ENCODE results near the gene ANKFN1. TPM values are rescaled to one million over a fixed set of nuclear protein-coding genes. Genes with fewer than 3 reads are reported as not detected.
A peak's percentile ranks its signal among the peaks of the same experiment; 100 is the strongest.

ANKFN1 gene
- total and polyA plus RNA-seq, 7 donors, result 0.12 to 0.55 (median 0.26) TPM; not detected in 3

GRCh38 chr17:56475116-56475515 lies 321.8 kb downstream of the ANKFN1 start:
- 88 to 92% methylated on average over 1 of the region's 1 CpG for WGBS, 2 donors
- no peak for TF ChIP-seq POLR2A (IDR thresholded peaks at IDR 0.05)
- no peak for DNase-seq
- intact Hi-C loops (cut with DNase I), result loop anchor here (5.0 kb wide), 1 partner anchor 628 kb away; no protein-coding TSS in a partner anchor
- Histone ChIP-seq H3K36me3 (no peaks in the 10 kb centered on the region), H3K27me3 (no peaks in the 10 kb centered on the region), H3K9me3 (no peaks in the 10 kb centered on the region), H3K4me3 (no peak overlapping the region), H3K27ac (no peak overlapping the region), H3K4me1 (peaks cover 0 to 3% (median 0%) of the 10 kb centered on the region in 4 donors)

- TF ChIP-seq CTCF (IDR thresholded peaks at IDR 0.05) (peak in 2 of 4 experiments; percentile 14 to 33), EP300 (IDR thresholded peaks at IDR 0.05) (no peak), POLR2A (IDR thresholded peaks at IDR 0.05) (no peak), POLR2AphosphoS5 (IDR thresholded peaks at IDR 0.05) (no peak)
- Histone ChIP-seq H3K4me3 (no peak overlapping the region), H3K36me3 (no peaks in the 10 kb centered on the region), H3K9me3 (no peaks in the 10 kb centered on the region), H3K27me3 (no peaks in the 10 kb centered on the region), H3K27ac (no peak overlapping the region), H3K4me1 (peaks cover 0 to 9% (median 1%) of the 10 kb centered on the region in 4 donors)
- WGBS, 2 donors, result 60 to 68% methylated on average over 7 of the region's 7 CpGs
- intact Hi-C loops (cut with DNase I), result loop anchor here (5.0 kb wide), 1 partner anchor 632 kb away; no protein-coding TSS in a partner anchor
- DNase-seq, result no peak
These were observed 325.7 kb downstream of the ANKFN1 start for GRCh38 chr17:56478836-56479447.

GRCh38 chr17:56480501-56480900 lies 327.2 kb downstream of the ANKFN1 start:
- Histone ChIP-seq H3K9me3 (no peaks in the 10 kb centered on the region), H3K27ac (no peak overlapping the region), H3K27me3 (no peaks in the 10 kb centered on the region), H3K4me1 (peaks cover 0 to 9% (median 1%) of the 10 kb centered on the region in 4 donors), H3K4me3 (no peak overlapping the region), H3K36me3 (no peaks in the 10 kb centered on the region)
- 48 to 74% methylated on average over 1 of the region's 1 CpG for WGBS, 2 donors
- no peak for DNase-seq
- no peak for TF ChIP-seq CTCF (IDR thresholded peaks at IDR 0.05)
- intact Hi-C loops (cut with DNase I), result no loop called here

- no peaks in the 10 kb centered on the region for H3K9me3 ChIP-seq
- H3K27ac ChIP-seq, result no peak overlapping the region
- no peak for DNase-seq
- H3K27me3 ChIP-seq, result no peaks in the 10 kb centered on the region
- 59 to 76% methylated on average over 5 of the region's 5 CpGs for WGBS, 2 donors
- H3K36me3 ChIP-seq, result no peaks in the 10 kb centered on the region
- H3K4me3 ChIP-seq, result no peak overlapping the region
- TF ChIP-seq EP300 (IDR thresholded peaks at IDR 0.05) (no peak), POLR2A (IDR thresholded peaks at IDR 0.05) (no peak), POLR2AphosphoS5 (IDR thresholded peaks at IDR 0.05) (no peak), CTCF (IDR thresholded peaks at IDR 0.05) (no peak)
- H3K4me1 ChIP-seq, result peaks cover 0 to 9% (median 1%) of the 10 kb centered on the region in 4 donors
- intact Hi-C loops (cut with DNase I), result no loop called here
These were observed 328.4 kb downstream of the ANKFN1 start for GRCh38 chr17:56481659-56482058.

- H3K36me3 ChIP-seq, result no peaks in the 10 kb centered on the region
- intact Hi-C loops (cut with DNase I), result no loop called here
- H3K27ac ChIP-seq, result no peak overlapping the region
- H3K27me3 ChIP-seq, result no peaks in the 10 kb centered on the region
- no peak for DNase-seq
- TF ChIP-seq CTCF (IDR thresholded peaks at IDR 0.05) (no peak), EP300 (IDR thresholded peaks at IDR 0.05) (no peak), POLR2A (IDR thresholded peaks at IDR 0.05) (no peak), POLR2AphosphoS5 (IDR thresholded peaks at IDR 0.05) (no peak)
- 77 to 83% methylated on average over 6 of the region's 6 CpGs for WGBS, 2 donors
- no peaks in the 10 kb centered on the region for H3K9me3 ChIP-seq
- H3K4me3 ChIP-seq, result no peak overlapping the region
- peaks cover 0 to 9% (median 1%) of the 10 kb centered on the region in 4 donors for H3K4me1 ChIP-seq
These were observed 329.0 kb downstream of the ANKFN1 start for GRCh38 chr17:56482229-56482628.
